ENCODE results near the gene RGL4. TPM values are rescaled to one million over a fixed set of nuclear protein-coding genes. Genes with fewer than 3 reads are reported as not detected.

RGL4 gene
- total and polyA plus RNA-seq, 2 of the 13 experiments (the other 11 are each of a cell fraction or from before 2014, with no cell fraction given), result not detected

DNA sequence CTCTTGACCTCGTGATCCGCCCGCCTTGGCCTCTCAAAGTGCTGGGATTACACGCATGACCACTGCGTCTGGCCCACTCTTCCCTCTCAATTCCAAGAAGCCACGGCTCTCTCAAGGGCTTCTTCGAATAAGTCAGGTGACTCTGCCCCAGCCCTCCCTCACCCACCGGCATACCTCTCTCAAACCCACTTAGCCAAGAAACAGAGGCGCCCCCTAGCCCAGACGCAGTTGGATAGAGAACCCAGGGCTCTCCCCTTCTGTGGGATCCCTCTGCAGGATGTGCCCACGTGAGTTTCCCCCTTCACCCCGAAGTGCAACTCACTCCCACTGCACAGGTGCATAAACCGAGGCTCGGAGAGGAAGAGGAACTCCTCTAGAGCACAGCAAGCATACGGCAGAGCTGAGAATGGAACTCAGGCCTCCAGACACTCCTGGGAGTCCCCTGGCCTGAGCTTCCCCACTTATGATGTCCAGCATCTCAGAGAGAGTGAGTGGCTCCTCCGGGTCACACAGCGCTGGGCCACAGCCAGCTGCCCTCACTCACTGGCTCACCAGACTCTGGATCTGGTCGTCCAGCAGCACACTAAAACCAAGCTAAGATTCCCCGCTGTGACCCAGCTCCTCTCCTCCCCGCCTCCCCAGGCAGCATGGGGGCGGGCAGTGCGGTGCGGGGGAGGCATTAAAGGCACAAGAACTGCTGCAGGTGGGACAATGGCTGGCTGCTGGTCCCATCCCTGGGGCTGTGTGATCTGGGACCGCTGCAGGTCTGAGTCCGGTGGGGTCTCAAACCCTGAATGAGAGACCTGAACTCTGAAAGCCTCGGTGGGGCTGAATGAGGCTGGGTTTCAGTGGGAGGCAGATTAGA lies 16.8 kb upstream of the RGL4 start (continued):
- TF ChIP-seq, protein P1, sequence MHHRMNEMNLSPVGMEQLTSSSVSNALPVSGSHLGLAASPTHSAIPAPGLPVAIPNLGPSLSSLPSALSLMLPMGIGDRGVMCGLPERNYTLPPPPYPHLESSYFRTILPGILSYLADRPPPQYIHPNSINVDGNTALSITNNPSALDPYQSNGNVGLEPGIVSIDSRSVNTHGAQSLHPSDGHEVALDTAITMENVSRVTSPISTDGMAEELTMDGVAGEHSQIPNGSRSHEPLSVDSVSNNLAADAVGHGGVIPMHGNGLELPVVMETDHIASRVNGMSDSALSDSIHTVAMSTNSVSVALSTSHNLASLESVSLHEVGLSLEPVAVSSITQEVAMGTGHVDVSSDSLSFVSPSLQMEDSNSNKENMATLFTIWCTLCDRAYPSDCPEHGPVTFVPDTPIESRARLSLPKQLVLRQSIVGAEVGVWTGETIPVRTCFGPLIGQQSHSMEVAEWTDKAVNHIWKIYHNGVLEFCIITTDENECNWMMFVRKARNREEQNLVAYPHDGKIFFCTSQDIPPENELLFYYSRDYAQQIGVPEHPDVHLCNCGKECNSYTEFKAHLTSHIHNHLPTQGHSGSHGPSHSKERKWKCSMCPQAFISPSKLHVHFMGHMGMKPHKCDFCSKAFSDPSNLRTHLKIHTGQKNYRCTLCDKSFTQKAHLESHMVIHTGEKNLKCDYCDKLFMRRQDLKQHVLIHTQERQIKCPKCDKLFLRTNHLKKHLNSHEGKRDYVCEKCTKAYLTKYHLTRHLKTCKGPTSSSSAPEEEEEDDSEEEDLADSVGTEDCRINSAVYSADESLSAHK (CRISPR knock-in tag; IDR thresholded peaks at IDR 0.05; ENCODE audit: borderline replicate concordance), result no peak
- TF ChIP-seq ZNF629 (CRISPR knock-in tag; conservative IDR thresholded peaks at IDR 0.05) (peak; percentile 81), PAX8 (CRISPR knock-in tag; IDR thresholded peaks at IDR 0.05; ENCODE audit: borderline replicate concordance) (no peak), ZNF354B (CRISPR knock-in tag; IDR thresholded peaks at IDR 0.05) (no peak), ZMYM3 (CRISPR knock-in tag; IDR thresholded peaks at IDR 0.05) (peak; percentile 68; the same call in 1 of the 2 replicates), ZNF768 (CRISPR knock-in tag; IDR thresholded peaks at IDR 0.05) (peak; percentile 96), HNRNPH1 (optimal IDR thresholded peaks at IDR 0.05; ENCODE audit: low read depth, low read length) (no peak), ZSCAN12 (CRISPR knock-in tag; IDR thresholded peaks at IDR 0.05) (no peak), NFKBIZ (CRISPR knock-in tag; IDR thresholded peaks at IDR 0.05) (no peak), FOXK1 (CRISPR knock-in tag; IDR thresholded peaks at IDR 0.05; ENCODE audit: borderline replicate concordance, low read depth) (no peak), ZNF160 (CRISPR knock-in tag; IDR thresholded peaks at IDR 0.05) (no peak), ZNF431 (CRISPR knock-in tag; IDR thresholded peaks at IDR 0.05; ENCODE audit: borderline replicate concordance, low read depth) (no peak), PAF1 (CRISPR knock-in tag; IDR thresholded peaks at IDR 0.05) (no peak), ZNF724P (CRISPR knock-in tag; IDR thresholded peaks at IDR 0.05; ENCODE audit: borderline replicate concordance) (no peak), MIXL1 (CRISPR knock-in tag; IDR thresholded peaks at IDR 0.05) (no peak), KDM4B (CRISPR knock-in tag; IDR thresholded peaks at IDR 0.05) (no peak), HNRNPK (IDR thresholded peaks at IDR 0.05; ENCODE audit: low read depth, low read length, poor library complexity, severe bottlenecking) (no peak), ZBTB7B (CRISPR knock-in tag; IDR thresholded peaks at IDR 0.05) (no peak)
- TF ChIP-seq, protein P2, sequence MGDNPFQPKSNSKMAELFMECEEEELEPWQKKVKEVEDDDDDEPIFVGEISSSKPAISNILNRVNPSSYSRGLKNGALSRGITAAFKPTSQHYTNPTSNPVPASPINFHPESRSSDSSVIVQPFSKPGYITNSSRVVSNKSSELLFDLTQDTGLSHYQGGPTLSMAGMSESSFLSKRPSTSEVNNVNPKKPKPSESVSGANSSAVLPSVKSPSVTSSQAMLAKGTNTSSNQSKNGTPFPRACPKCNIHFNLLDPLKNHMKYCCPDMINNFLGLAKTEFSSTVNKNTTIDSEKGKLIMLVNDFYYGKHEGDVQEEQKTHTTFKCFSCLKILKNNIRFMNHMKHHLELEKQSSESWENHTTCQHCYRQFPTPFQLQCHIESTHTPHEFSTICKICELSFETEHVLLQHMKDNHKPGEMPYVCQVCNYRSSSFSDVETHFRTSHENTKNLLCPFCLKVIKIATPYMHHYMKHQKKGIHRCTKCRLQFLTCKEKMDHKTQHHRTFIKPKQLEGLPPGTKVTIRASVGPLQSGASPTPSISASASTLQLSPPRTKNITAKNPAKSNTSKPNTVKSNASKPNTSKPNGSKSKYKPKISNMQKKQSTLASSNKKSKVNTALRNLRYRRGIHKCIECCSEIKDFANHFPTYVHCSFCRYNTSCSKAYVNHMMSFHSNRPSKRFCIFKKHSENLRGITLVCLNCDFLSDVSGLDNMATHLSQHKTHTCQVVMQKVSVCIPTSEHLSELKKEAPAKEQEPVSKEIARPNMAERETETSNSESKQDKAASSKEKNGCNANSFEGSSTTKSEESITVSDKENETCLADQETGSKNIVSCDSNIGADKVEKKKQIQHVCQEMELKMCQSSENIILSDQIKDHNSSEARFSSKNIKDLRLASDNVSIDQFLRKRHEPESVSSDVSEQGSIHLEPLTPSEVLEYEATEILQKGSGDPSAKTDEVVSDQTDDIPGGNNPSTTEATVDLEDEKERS (CRISPR knock-in tag; IDR thresholded peaks at IDR 0.05), result no peak
- TF ChIP-seq, protein P3, sequence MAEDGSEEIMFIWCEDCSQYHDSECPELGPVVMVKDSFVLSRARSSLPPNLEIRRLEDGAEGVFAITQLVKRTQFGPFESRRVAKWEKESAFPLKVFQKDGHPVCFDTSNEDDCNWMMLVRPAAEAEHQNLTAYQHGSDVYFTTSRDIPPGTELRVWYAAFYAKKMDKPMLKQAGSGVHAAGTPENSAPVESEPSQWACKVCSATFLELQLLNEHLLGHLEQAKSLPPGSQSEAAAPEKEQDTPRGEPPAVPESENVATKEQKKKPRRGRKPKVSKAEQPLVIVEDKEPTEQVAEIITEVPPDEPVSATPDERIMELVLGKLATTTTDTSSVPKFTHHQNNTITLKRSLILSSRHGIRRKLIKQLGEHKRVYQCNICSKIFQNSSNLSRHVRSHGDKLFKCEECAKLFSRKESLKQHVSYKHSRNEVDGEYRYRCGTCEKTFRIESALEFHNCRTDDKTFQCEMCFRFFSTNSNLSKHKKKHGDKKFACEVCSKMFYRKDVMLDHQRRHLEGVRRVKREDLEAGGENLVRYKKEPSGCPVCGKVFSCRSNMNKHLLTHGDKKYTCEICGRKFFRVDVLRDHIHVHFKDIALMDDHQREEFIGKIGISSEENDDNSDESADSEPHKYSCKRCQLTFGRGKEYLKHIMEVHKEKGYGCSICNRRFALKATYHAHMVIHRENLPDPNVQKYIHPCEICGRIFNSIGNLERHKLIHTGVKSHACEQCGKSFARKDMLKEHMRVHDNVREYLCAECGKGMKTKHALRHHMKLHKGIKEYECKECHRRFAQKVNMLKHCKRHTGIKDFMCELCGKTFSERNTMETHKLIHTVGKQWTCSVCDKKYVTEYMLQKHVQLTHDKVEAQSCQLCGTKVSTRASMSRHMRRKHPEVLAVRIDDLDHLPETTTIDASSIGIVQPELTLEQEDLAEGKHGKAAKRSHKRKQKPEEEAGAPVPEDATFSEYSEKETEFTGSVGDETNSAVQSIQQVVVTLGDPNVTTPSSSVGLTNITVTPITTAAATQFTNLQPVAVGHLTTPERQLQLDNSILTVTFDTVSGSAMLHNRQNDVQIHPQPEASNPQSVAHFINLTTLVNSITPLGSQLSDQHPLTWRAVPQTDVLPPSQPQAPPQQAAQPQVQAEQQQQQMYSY (CRISPR knock-in tag; IDR thresholded peaks at IDR 0.05), result no peak
- TF ChIP-seq, protein P4, sequence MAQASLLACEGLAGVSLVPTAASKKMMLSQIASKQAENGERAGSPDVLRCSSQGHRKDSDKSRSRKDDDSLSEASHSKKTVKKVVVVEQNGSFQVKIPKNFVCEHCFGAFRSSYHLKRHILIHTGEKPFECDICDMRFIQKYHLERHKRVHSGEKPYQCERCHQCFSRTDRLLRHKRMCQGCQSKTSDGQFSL (CRISPR knock-in tag; IDR thresholded peaks at IDR 0.05), result 0 out of 2 replicates have a peak, but pooled peaks have one; percentile 48
